GM18511 (cell line): Measurements from ENCODE around the gene SSNA1.

Experiments used
- ATAC-seq: cut with Tn5 transposase; IDR thresholded peaks from one replicate; pipeline ENCODE4 v1.9.1; 2021; ENCODE audit warnings: mild to moderate bottlenecking, moderate library complexity; ENCODE audit not compliant: unreplicated experiment

The SSNA1 gene, protein sequence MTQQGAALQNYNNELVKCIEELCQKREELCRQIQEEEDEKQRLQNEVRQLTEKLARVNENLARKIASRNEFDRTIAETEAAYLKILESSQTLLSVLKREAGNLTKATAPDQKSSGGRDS

DNA sequence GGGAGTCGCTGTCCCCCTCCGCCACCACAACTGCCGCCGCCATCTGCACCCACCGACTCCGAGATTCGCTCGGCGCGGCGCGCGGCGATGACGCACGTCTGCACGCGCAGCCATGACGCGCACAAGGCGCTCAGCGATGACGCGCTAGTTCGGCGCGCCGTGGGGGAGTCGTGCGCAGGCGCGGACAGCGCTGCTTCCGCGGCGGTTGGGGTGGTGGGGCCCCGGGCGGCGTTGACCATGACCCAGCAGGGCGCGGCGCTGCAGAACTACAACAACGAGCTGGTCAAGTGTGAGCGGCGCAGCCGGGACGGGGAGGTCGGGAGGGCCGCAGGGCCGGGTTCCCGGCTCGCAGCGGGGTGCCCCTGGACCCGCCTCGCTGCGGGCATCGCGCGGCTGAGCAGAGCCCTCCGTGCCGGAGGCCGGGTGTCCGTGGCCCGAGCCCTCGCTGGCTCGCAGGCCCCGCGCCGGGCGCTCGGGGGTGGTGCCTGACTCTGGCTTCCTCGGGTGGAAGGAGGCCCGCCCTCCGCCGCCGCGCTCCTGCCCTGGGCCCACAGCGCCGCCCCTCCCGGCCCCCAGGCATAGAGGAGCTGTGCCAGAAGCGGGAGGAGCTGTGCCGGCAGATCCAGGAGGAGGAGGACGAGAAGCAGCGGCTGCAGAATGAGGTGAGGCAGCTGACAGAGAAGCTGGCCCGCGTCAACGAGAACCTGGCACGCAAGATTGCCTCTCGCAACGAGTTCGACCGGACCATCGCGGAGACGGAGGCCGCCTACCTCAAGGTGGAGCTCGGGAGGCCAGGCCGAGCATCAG lies at the start of gene SSNA1, which contains the start of gene ANAPC2:
TSS of gene SSNA1 (plus strand) at position 187 of the 807 bp plus-strand sequence. CDS start at position 238, 51 bp downstream.
TSS of gene ANAPC2 (minus strand) at position 71 of the 807 bp plus-strand sequence. CDS start at position 43, 28 bp downstream.
- ATAC-seq, result peak; percentile 85

DNA sequence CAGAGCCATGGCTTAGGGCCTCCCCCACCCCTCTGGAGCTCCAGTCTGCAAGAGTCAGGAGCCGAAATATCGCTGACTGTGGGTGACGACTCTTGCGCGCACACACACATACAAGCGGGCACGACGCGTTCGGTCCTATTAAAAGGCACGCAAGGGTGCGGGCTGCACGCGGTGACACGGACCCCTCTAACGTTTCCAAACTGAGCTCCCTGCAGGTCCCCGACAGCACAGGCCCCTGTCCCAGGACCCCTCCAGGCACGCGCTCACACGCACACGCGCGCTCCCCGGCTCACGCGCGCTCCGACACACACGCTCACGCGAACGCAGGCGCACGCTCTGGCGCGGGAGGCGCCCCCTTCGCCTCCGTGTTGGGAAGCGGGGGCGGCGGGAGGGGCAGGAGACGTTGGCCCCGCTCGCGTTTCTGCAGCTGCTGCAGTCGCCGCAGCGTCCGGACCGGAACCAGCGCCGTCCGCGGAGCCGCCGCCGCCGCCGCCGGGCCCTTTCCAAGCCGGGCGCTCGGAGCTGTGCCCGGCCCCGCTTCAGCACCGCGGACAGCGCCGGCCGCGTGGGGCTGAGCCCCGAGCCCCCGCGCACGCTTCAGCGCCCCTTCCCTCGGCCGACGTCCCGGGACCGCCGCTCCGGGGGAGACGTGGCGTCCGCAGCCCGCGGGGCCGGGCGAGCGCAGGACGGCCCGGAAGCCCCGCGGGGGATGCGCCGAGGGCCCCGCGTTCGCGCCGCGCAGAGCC lies 49.6 kb upstream of the SSNA1 start, which contains the start of gene GRIN1:
TSS of gene GRIN1 (plus strand) at position 433 of the 746 bp plus-strand sequence. CDS start 333 bp downstream, outside the sequence.
- ATAC-seq, result no peak

DNA sequence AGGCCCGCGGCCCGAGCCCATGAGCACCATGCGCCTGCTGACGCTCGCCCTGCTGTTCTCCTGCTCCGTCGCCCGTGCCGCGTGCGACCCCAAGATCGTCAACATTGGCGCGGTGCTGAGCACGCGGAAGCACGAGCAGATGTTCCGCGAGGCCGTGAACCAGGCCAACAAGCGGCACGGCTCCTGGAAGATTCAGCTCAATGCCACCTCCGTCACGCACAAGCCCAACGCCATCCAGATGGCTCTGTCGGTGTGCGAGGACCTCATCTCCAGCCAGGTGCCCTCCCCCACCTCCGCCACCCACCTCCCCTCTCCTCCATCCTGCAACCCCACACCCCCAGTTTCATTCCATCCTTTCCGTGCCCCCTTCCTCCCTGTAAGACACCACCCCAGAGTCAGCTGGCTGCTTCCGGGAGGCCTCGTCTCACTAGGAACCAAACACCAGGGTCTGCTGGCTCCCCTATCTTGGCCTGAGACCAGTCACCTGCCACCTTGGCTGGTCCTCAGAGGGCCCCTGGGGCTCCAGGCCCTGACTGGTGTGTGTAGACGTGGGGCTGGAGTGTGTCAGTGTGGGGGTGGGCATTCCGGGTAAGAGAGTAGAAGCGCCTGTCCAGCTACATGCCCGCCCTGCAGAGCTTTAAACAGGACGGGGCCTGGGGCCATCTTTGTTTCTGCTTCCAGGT lies 48.9 kb upstream of the SSNA1 start:
- ATAC-seq, result no peak

DNA sequence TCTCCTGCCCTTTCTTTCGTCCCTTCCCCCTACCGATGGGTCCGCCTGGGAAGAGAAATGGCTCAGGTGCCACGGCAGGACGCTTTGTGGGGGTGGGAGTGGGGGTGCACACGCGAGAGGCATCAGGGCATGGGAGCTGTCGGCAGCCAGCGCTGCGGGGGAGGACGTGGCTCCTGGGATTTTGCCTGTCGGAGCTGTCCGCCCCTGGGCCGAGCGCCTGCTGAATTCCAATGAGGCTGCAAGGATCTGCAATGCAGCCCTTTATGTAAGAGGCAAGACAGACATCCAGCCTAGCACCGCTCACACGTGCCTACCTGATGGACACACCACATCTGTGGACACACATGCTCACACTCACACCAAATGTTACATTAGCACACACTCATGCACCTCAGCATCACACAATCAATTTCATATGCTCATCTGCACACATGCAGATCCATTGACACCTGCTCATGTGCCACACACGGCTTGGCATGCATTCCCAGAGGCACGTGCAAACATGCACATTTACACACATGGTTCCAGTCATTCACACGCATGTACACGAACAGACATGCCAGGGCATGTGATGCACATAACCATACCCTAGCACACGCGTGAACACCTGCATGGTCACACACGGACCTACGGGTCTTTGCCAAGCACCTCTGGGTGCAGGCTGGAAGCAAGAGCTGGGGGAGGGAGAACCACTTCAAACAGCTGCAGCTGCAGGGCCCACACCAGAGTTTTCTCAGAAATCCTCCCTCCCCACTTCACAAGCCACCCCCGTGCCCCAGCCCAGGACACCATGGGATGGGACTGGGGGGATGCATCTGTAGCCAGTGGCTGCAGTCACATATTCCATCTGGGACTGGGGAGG lies 48.1 kb upstream of the SSNA1 start:
- ATAC-seq, result no peak

DNA sequence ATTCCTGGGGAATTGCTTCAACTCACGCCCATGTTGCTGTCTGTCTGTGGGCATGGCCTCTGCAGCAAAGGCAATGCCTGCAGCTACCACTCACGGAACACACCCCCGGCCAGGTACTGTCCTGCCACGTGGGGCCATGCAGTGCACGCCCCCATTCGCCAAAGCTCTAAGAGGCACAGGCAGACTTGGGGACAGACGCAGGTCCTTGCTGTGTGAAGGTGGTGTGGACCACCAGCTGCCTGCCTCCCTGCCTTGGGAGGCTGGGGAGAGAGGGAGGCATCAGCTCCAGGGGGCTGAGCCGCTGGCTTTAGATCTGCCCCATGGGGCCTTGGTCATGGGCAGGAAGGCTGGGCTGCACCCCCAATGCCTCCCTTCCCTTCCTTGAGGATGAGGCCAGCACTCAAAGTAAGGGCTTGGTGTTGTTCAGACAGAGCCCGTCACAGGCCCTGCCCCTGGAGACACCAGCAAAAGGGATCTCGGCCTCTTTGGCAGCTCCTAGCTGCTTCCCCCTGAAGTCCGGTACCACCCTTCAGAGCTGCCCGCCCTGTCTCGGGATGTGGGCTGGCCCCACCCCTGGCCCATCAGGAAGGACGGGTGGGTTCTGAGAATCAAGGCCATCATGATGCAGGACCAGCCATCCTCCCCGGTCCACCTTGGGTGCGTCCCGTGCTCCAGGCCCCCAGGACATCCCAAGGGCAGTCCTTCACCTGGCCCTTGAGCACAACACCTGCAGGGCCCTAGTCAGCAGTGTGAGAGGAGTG lies 47.2 kb upstream of the SSNA1 start:
- no peak for ATAC-seq

DNA sequence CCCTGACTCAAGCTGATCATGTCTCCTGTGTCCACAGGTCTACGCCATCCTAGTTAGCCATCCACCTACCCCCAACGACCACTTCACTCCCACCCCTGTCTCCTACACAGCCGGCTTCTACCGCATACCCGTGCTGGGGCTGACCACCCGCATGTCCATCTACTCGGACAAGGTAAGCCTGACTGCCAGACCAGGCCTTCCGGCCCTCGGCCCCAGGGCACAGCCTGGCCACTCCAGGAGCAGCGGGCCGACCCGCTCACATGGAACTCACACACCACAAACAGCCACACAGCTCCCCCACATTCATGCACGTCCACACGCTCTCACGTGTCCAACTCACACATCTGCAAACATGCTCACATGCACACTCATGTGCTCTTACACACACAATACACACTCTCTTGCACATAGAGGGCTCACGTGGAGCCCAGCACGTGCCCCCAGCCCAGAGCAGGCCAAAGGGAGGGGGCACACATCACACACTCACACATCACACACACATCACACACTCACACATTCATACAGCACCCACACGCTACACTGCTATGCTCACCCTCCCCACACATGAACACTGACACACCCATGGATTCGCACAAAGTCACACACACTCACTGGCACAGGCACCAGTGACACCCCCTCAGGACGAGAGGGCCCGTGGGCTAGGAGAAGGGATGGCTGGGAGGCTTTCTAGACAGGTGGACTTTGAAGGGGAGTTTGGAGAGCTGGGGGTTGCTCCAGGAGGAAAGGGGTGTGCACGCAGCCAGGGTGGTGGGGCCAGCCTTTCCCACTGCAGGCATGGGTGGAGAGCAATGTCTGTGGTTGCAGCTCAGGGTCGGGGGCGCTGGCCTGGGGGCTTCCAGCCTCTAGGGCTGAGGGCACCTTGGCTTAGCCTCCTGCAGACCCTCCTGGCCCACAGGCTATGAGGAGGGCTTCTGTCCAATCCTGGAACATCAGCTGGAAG lies 46.2 kb upstream of the SSNA1 start:
- no peak for ATAC-seq

DNA sequence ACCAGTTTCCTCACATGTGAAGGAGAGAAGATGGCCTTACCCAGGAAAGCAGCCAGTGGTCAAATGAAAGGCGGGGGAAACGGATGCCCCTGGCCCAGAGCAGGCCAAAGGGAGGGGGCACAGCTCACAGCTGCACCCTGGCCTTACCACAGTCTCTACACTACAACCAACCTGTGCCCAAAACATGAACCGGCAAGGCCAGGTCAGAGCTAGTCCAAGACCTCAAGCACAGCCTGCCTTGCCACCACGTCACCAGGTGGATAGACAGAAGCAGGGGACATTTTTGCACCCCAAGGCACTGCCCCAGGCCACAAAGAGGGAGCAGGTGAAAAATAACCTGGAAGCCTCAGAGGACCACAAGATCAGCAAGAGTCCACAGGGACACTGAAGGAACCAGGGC lies 45.0 kb upstream of the SSNA1 start:
- ATAC-seq, result no peak

DNA sequence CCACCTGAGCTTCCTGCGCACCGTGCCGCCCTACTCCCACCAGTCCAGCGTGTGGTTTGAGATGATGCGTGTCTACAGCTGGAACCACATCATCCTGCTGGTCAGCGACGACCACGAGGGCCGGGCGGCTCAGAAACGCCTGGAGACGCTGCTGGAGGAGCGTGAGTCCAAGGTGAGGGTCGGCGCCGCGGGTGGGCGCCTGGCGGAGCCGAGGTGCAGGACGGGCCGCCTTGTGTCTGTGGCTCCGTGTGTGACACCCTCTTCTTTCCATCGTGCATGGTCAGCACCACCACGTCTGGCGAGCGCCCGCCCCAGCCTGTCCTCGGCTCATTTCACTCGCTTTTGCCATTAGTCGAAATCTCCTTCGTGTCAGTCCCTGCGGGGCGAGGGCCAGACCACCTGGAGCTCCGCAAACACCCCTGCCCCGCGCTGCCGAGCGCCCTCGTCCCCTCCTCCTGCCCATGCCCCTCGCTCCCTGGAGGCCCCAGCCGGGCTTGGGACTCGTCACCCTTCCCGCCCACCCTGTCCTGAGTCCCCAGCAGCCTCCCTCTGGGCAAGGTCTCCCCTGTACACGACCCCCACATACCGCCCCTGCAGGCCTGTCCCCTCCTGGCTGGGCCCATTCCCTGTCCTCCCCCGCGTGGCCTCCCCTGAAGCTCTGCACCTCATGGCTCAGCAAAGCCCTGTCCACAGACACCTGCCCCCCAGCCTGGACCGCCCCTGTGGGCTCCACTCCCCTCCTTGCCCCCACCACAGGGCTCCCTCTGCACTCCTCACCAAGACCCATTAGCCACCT lies 42.5 kb upstream of the SSNA1 start:
- no peak for ATAC-seq

DNA sequence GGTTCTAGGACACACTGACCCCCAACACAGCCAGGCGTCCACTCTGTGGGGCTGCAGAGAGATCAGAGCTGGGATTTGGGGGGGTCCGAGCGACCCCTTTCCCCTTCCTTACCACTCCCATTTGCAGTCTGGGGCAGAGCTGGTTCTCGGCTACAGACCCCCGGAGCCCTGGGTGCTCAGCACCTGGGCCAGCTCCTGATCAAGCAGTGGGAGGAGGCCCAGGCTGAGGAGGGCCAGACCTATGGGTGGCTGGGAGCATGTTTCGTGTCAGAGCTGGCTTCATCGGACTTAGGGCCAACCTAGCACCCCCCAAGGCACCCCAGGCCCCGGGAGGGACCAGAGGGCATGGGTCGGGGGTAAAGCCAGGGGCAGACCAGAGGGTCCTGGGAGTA lies 42.0 kb upstream of the SSNA1 start:
- no peak for ATAC-seq

DNA sequence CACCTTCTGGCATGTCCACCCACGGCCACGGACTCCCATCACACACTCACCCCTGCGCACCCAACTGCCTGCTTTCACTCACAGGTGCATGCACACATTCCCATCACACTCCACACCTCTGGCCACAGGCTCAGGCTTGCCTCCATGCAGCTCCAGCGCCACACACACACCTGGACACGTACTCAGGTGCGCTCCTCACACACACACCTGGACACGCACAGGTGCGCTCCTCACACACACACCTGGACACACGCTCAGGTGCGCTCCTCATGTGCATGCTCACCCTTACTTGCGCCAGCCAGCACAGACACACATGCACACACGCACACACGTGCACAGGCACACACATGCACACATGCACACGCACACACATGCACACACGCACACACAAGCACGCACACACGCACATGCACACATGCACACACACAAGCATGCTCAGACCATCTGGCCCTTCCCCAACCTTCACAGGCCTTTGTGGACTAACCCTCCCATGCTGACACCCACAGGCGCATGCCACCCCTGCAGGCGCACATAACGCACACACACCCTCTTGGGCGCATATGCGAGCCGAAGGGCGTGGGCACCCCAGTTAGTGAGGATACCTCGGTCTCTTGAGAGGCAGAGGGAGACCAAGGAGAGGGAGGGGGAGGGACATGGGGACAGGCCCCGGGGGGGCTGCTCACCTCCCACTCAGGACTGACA lies 41.2 kb upstream of the SSNA1 start:
- ATAC-seq, result no peak

DNA sequence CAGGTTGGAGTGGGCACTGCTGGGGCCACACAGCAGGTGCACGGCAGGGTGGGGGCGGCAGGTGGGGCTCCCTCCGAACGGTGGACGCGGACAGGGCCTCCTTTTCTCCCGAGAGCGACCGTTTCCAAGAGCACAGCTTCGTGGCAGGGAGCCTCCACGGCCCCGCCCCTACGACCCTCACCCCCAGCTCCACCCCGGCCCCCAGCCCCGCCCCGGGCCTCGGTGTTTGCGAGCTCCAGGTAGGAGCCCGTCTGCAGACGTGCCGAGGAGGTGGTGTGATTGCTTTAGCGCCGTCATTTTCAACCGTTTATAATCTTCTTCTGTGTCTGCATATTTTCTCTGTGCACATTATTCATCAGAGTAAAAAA lies 40.7 kb upstream of the SSNA1 start:
- ATAC-seq, result no peak

DNA sequence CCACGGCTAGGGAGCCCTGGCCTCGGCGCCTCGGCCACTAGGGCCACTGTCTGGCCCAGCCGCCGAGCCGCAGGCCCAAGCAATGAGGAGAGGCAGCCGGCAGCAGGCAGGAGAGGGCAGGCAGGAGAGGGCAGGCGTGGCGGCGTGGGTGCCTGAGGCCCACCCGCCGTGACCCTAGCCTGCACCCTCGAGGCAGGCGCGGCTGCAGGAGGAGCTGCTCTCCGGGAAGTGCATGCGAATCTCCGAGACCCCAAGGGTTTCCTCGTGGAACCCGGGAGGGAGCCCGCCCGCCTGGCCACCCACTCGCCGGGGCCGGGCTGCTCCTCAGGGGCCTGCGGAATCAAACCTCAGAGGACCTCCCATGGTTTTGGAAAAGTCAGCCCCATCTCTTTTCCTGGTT lies 40.2 kb upstream of the SSNA1 start:
- no peak for ATAC-seq

DNA sequence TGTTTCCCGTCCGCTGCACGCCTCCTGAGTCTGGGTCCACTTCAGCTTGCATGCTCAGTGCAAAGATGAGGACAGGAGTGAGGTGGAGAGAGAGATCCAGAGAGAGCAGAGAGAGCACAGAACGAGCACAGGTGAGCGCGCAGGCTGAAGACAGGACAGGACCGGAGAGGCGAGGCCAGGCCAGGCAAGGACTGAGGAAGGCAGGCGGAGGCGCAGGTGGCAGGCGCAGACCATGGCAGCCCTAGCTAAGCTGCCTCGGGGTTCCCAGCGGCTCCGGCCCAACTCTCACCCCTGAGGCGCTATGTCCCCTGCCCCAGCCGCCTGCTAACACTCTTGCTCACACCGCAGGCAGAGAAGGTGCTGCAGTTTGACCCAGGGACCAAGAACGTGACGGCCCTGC lies 39.8 kb upstream of the SSNA1 start:
- ATAC-seq, result no peak

DNA sequence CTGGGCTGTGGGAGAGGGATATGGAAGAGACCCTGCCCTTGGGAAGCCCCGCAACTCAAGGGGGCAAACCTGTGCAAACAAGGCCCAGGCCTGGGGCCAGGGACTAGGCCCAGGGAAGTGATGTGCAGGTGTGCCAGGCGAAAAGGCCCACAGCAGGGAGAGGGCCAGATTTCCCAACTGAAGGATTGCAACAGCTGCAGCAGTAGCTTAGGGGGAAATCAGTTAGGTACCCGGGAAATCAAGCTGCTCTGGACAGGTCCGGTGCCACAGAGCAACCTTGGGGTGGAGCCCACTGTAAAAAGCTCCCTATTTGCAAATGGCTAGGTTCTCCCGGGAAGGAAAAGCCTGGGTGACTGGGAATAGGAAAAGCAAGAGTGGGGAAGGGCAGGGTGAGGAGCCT lies 39.1 kb upstream of the SSNA1 start:
- no peak for ATAC-seq

DNA sequence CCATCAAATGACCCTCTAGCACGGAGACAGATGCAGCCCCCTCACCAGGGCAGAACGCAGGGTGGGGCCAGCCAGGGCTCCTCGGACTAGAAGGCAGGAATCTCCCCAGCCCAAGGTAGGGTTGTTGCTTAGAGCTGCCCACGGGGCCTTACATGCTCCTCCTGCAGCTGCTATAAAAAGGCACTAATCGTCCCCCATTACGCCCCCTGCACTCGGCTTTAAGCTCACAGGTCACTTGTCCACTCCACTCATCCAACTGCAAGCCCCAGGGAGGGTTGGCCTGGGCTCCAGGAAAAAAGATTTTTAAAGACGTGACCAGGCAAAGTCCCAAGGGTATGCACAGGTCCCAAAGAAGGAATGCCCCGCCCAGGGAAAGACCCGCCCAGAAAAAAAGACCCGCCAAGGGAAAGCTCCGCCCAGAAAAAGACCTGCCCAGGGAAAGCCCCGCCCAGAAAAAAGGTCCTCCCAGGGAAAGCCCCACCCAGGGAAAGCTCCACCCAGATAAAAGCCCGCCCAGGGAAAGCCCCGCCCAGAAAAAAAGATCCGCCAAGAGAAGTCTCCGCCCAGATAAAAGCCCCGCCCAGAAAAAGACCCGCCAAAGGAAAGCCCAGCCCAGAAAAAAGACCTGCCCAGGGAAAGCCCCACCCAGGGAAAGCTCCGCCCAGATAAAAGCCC lies 38.4 kb upstream of the SSNA1 start:
- peak; percentile 19 for ATAC-seq
